ENCODE data around the gene KIF25.

KIF25 gene

GRCh38 chr6:168093071-168093505 is 95.6 kb downstream of the KIF25 start:
- WGBS (ENCODE audit: insufficient coverage): 93% methylated on average over 8 of the region's 12 CpGs
- Histone ChIP-seq H3K27me3 (replicated peaks in 2 of 5; ENCODE audit: control insufficient read depth in 4 of 5, insufficient read depth in 5 of 5, low read length in 4 of 5) (peaks cover 0 to 8% (median 1%) of the 10 kb centered on the region in 5 experiments), H3K9me3 (ENCODE audit: control extremely low read depth in 1 of 5, control insufficient read depth in 4 of 5, insufficient read depth in 2 of 5, low read depth in 1 of 5, low read length in 4 of 5) (peaks cover 0 to 10% (median 0%) of the 10 kb centered on the region in 5 experiments), H3K4me1 (ENCODE audit: control extremely low read depth in 1 of 4, control insufficient read depth in 4 of 4, insufficient read depth in 4 of 4, low read length in 3 of 4) (no peaks in the 10 kb centered on the region), H3K27ac (ENCODE audit: insufficient read depth in 1 of 2, low read depth in 1 of 2, low read length in 2 of 2, poor library complexity in 1 of 2, severe bottlenecking in 2 of 2) (no peak overlapping the region), H3K4me3 (ENCODE audit: control insufficient read depth in 1 of 7, extremely low read depth in 1 of 7, insufficient read depth in 4 of 7, low read depth in 2 of 7, low read length in 6 of 7) (no peak overlapping the region), H3K36me3 (ENCODE audit: control insufficient read depth in 4 of 4, insufficient read depth in 4 of 4, low read length in 3 of 4) (no peaks in the 10 kb centered on the region)
- DNase-seq: no peak
- CTCF ChIA-PET: no interaction called here
- POLR2A ChIA-PET: no interaction called here

DNA sequence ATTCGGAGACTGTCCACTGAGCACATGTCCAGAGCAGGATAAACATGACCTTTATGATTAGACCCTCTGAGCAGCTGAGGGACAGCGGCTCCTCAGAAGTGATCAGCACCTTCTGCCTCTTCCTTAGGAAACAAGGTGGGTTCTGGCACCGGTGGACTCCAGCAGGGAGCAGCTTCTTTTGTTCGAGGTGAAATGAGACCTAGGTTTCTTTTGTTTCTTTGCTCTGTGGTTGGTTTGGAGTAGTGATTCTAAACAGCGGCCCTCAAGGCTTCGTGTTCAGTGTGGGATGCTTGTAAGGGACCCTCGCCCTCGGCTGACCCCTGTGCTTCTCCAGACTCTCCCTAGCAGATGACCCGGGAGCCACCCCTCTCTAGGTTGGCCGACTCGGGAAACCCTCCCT is 96.2 kb downstream of the KIF25 start:
- no peaks in the 10 kb centered on the region for H3K36me3 ChIP-seq (ENCODE audit: control insufficient read depth in 4 of 4, insufficient read depth in 4 of 4, low read length in 3 of 4)
- ChIA-PET CTCF (no interaction called here), POLR2A (no interaction called here)
- no peaks in the 10 kb centered on the region for H3K4me1 ChIP-seq (ENCODE audit: control extremely low read depth in 1 of 4, control insufficient read depth in 4 of 4, insufficient read depth in 4 of 4, low read length in 3 of 4)
- H3K4me3 ChIP-seq (ENCODE audit: control insufficient read depth in 1 of 7, extremely low read depth in 1 of 7, insufficient read depth in 4 of 7, low read depth in 2 of 7, low read length in 6 of 7): no peak overlapping the region
- WGBS (ENCODE audit: insufficient coverage): 94% methylated on average over 8 of the region's 11 CpGs
- H3K27me3 ChIP-seq (replicated peaks in 2 of 5; ENCODE audit: control insufficient read depth in 4 of 5, insufficient read depth in 5 of 5, low read length in 4 of 5): peaks cover 0 to 14% (median 1%) of the 10 kb centered on the region in 5 experiments
- H3K9me3 ChIP-seq (ENCODE audit: control extremely low read depth in 1 of 5, control insufficient read depth in 4 of 5, insufficient read depth in 2 of 5, low read depth in 1 of 5, low read length in 4 of 5): peaks cover 0 to 10% (median 0%) of the 10 kb centered on the region in 5 experiments
- H3K27ac ChIP-seq (ENCODE audit: insufficient read depth in 1 of 2, low read depth in 1 of 2, low read length in 2 of 2, poor library complexity in 1 of 2, severe bottlenecking in 2 of 2): no peak overlapping the region
- no peak for DNase-seq
